HepG2 (cell line): Measurements from ENCODE around the gene MSANTD4. TPM values are rescaled to one million over a fixed set of nuclear protein-coding genes. Genes with fewer than 3 reads are reported as not detected.

Source experiments
- ATAC-seq: fragments of 200-7000 bp; cut with Tn5 transposase; 3 replicates; pipeline ENCODE4 v1.9.1; 2020; ENCODE audit warnings: mild to moderate bottlenecking, moderate library complexity
- BruUV-seq: library from RNA; stranded (reverse); fragments of 400-500 nt; replicated peaks from 2 replicates; lab custom pipeline; 2021; lab: Mats Ljungman, UMichigan
- CTCF ChIA-PET: fragments of 300-600 bp; formaldehyde crosslinking; extraction: SDS; loops from one replicate; lab custom pipeline; 2021; ENCODE audit warnings: low total read pairs, inconsistent platforms, low intra/inter-chr PET ratio; lab: Yijun Ruan, JAX
- POLR2A ChIA-PET: fragments of 350-600 bp; sonication (Branson Sonifier 250); formaldehyde crosslinking; loops from one replicate; lab custom pipeline; 2020; ENCODE audit warnings: antibody characterized with exemption, inconsistent platforms; lab: Yijun Ruan, JAX
- DNase-seq: peaks from one replicate; pipeline ENCODE4 v3.0.0-alpha.2; 2015; ENCODE audit warnings: low spot score
- FAIRE-seq: peaks from 3 replicates; lab custom pipeline; 2011; peaks lifted over from hg19 to GRCh38; lab: Jason Lieb, UNC
- H2AFZ ChIP-seq: one replicate; pipeline ENCODE4 v1.6.1; 2011; ENCODE audit warnings: low read length, inconsistent platforms
- H3K27ac ChIP-seq: fragments of 300-600 bp; 3 replicates; pipeline ENCODE4 v1.8.0; 2011; ENCODE audit warnings: mixed run types, mild to moderate bottlenecking, mixed read lengths, low read length, inconsistent platforms; ENCODE audit not compliant: insufficient read depth; ENCODE audit errors: extremely low read length
- H3K27me3 ChIP-seq, 2 experiments: fragments of 200-600 bp in 1 of 2; 2 replicates in 1 of 2; 3 replicates in 1 of 2; pipeline versions ENCODE4 v1.6.0 to v1.8.0; 2011; ENCODE audit warnings: low read length in 2 of 2, mild to moderate bottlenecking in 2 of 2, moderate library complexity in 2 of 2, inconsistent platforms in 1 of 2; ENCODE audit not compliant: insufficient read depth in 2 of 2, control insufficient read depth in 1 of 2
- H3K36me3 ChIP-seq, 2 experiments: fragments of 200-600 bp in 1 of 2; replicated peaks in 1 of 2; 2 replicates in 1 of 2; 3 replicates in 1 of 2; pipeline versions ENCODE4 v1.5.1 to v1.8.0; 2011; ENCODE audit warnings: low read length in 2 of 2, inconsistent platforms in 1 of 2; ENCODE audit not compliant: insufficient read depth in 2 of 2, control insufficient read depth in 1 of 2
- H3K4me1 ChIP-seq: 2 replicates; pipeline ENCODE4 v1.5.1; 2012; ENCODE audit warnings: low read length, inconsistent platforms; ENCODE audit not compliant: insufficient read depth
- H3K4me2 ChIP-seq: 2 replicates; pipeline ENCODE4 v1.6.0; 2011; ENCODE audit warnings: low read depth, low read length, inconsistent platforms
- H3K4me3 ChIP-seq, 3 experiments: fragments of 200-600 bp in 1 of 3; sonication (generic), shearing (Covaris generic) in 1 of 3; replicated peaks in 1 of 3; 2 replicates each; pipeline ENCODE4 v1.5.1; 2011 to 2016; ENCODE audit warnings: low read length in 3 of 3, inconsistent platforms in 2 of 3, low read depth in 2 of 3, mild to moderate bottlenecking in 2 of 3, control low read depth in 1 of 3, mixed read lengths in 1 of 3; ENCODE audit not compliant: insufficient read depth in 1 of 3
- H3K79me2 ChIP-seq: one replicate; pipeline ENCODE4 v1.6.1; 2011; ENCODE audit warnings: low read length, inconsistent platforms; ENCODE audit not compliant: insufficient read depth
- H3K9ac ChIP-seq: 2 replicates; pipeline ENCODE4 v1.6.0; 2011; ENCODE audit warnings: mild to moderate bottlenecking, low read depth, low read length, inconsistent platforms; ENCODE audit not compliant: insufficient read depth
- H3K9me3 ChIP-seq: 2 replicates; pipeline ENCODE4 v1.5.1; 2012; ENCODE audit warnings: mild to moderate bottlenecking, low read length
- H4K20me1 ChIP-seq: 2 replicates; pipeline ENCODE4 v1.6.0; 2011; ENCODE audit warnings: inconsistent platforms, mild to moderate bottlenecking, low read length, moderate library complexity; ENCODE audit not compliant: insufficient read depth
- ARID5B ChIP-seq: IDR thresholded peaks from 2 replicates; pipeline ENCODE4 v1.4.0; 2020; ENCODE audit warnings: mild to moderate bottlenecking, missing genetic modification reagents
- ATF5 ChIP-seq: sonication (generic); formaldehyde crosslinking; IDR thresholded peaks from 2 replicates; pipeline ENCODE4 v1.4.0; 2020; ENCODE audit warnings: mild to moderate bottlenecking, low read depth, missing genetic modification reagents
- DRAP1 ChIP-seq: IDR thresholded peaks from 2 replicates; pipeline ENCODE4 v1.6.1; 2016; ENCODE audit warnings: missing genetic modification reagents, missing compliant biosample characterization
- IKZF4 ChIP-seq: sonication (generic); formaldehyde crosslinking; IDR thresholded peaks from 2 replicates; pipeline ENCODE4 v1.5.1; 2020; ENCODE audit warnings: borderline replicate concordance, mild to moderate bottlenecking, low read depth, missing genetic modification reagents; ENCODE audit errors: not compliant biosample characterization
- PTBP1 ChIP-seq: fragments of 200-400 bp; formaldehyde crosslinking; IDR thresholded peaks from 2 replicates; pipeline ENCODE4 v1.6.1; 2018; ENCODE audit warnings: low read length, low read depth; ENCODE audit not compliant: poor library complexity, severe bottlenecking
- RARG ChIP-seq: sonication (generic); formaldehyde crosslinking; IDR thresholded peaks from 2 replicates; pipeline ENCODE4 v1.4.0; 2020; ENCODE audit warnings: low read depth, mild to moderate bottlenecking, missing genetic modification reagents
- RBM39 ChIP-seq: fragments of 200-400 bp; formaldehyde crosslinking; IDR thresholded peaks from one replicate; pipeline ENCODE4 v1.6.1; 2018; ENCODE audit warnings: antibody characterized with exemption, mild to moderate bottlenecking, low read depth, low read length; ENCODE audit not compliant: poor library complexity, severe bottlenecking
- THAP7 ChIP-seq: sonication (generic); formaldehyde crosslinking; IDR thresholded peaks from 2 replicates; pipeline ENCODE4 v1.8.1; 2023; ENCODE audit warnings: mild to moderate bottlenecking, missing genetic modification reagents
- ZBTB44 ChIP-seq: sonication (generic); formaldehyde crosslinking; IDR thresholded peaks from 2 replicates; pipeline ENCODE4 v1.4.0; 2020; ENCODE audit warnings: missing genetic modification reagents
- ZFAT ChIP-seq: sonication (generic); formaldehyde crosslinking; conservative IDR thresholded peaks from 2 replicates; pipeline ENCODE4 v1.8.1; 2023; ENCODE audit warnings: missing genetic modification reagents, inconsistent platforms
- ZNF33B ChIP-seq: sonication (generic); formaldehyde crosslinking; IDR thresholded peaks from 2 replicates; pipeline ENCODE4 v1.5.1; 2020; ENCODE audit warnings: mild to moderate bottlenecking, missing genetic modification reagents
- ZNF891 ChIP-seq: sonication (generic); formaldehyde crosslinking; IDR thresholded peaks from 2 replicates; pipeline ENCODE4 v1.5.0; 2020; ENCODE audit warnings: mild to moderate bottlenecking, missing genetic modification reagents
- ZSCAN30 ChIP-seq: sonication (generic); formaldehyde crosslinking; IDR thresholded peaks from 2 replicates; pipeline ENCODE4 v1.5.0; 2020; ENCODE audit warnings: mild to moderate bottlenecking, missing genetic modification reagents
- WGBS: methylation state at CpG from one replicate; pipeline ENCODE4 v1.1.6; 2017; ENCODE audit warnings: low lambda C conversion rate; 5-methylcytosine and 5-hydroxymethylcytosine counted together
- in situ Hi-C: cut with HindIII; loops from 2 replicates; pipeline ENCODE4 v1.10.0; 2017; ENCODE audit warnings: low pct_unique_long_range_greater_than_20kb; ENCODE audit not compliant: extremely low pct_ligation_motif_present
- intact Hi-C: fragments of 100-400 bp; cut with micrococcal nuclease; formaldehyde crosslinking; loops from one replicate; pipeline ENCODE4 v1.10.0; 2022; ENCODE audit not compliant: unreplicated experiment
- polyA plus RNA-seq, 8 experiments: library from polyadenylated mRNA; depleted of rRNA in 3 of 8; stranded (reverse) in 7 of 8; unstranded in 1 of 8; fragments of >200 nt; fragmentation: Illumina TruSeq in 4 of 8; extraction: Trizol in 4 of 8; gene quantifications; 2 replicates each; pipeline versions ENCODE4 v1.2.1 to v1.2.3, GENCODE V29; 2011 to 2016; ENCODE audit warnings: low read depth in 4 of 8, missing spikeins in 1 of 8, mixed read lengths in 1 of 8; ENCODE audit not compliant: insufficient read depth in 1 of 8
- total RNA-seq, 5 experiments: library from RNA; depleted of rRNA; stranded (reverse); fragments of >200 nt; fragmentation: Illumina TruSeq; extraction: Trizol; gene quantifications; 2 replicates each; pipeline ENCODE4 v1.2.3, GENCODE V29; 2016; ENCODE audit warnings: low read depth in 1 of 5

Gene MSANTD4
- total and polyA plus RNA-seq, 2 of the 13 experiments (the other 11 are each of a cell fraction or from before 2014, with no cell fraction given) = 4.4 to 15.7 TPM

- Histone ChIP-seq H3K4me2 (no peak overlapping the region), H3K27ac (no peak overlapping the region), H2AFZ (no peak overlapping the region), H3K4me1 (peaks cover 25% of the 10 kb centered on the region), H3K27me3 (no peaks in the 10 kb centered on the region), H3K36me3 (peaks cover 1 to 3% of the 10 kb centered on the region in 2 experiments; a peak in 4 of 5 replicates), H3K4me3 (no peak overlapping the region), H3K9me3 (no peaks in the 10 kb centered on the region), H3K9ac (no peak overlapping the region), H4K20me1 (no peaks in the 10 kb centered on the region), H3K79me2 (peaks cover 3% of the 10 kb centered on the region)
- no TSS peak for BruUV-seq
- in situ Hi-C loops (no loop called here), intact Hi-C loops (no loop called here)
- DNase-seq (no peak), FAIRE-seq (no peak), ATAC-seq (no peak)
- WGBS = 93% methylated on average over 2 of the region's 2 CpGs
- no peak for TF ChIP-seq ZSCAN30 (CRISPR knock-in tag)
- no peak for TF ChIP-seq ARID5B (CRISPR knock-in tag)
- TF ChIP-seq PTBP1 = no peak
- TF ChIP-seq ZNF33B = no peak
- TF ChIP-seq ZNF891 (CRISPR knock-in tag) = no peak
- TF ChIP-seq RARG (CRISPR knock-in tag) = no peak
- TF ChIP-seq RBM39 = no peak
- TF ChIP-seq THAP7 = no peak
- TF ChIP-seq ATF5 (CRISPR knock-in tag) = no peak
- no peak for TF ChIP-seq DRAP1 (CRISPR knock-in tag)
- no peak for TF ChIP-seq ZFAT
- TF ChIP-seq IKZF4 = no peak
- TF ChIP-seq ZBTB44 (CRISPR knock-in tag) = no peak
- ChIA-PET CTCF (no interaction called here), POLR2A (no interaction called here)
These were observed 7.4 kb downstream of the MSANTD4 start for GRCh38 chr11:106014620-106015019.
